K562 (cell line): ENCODE results near the gene BID. TPM values are rescaled to one million over a fixed set of nuclear protein-coding genes. Genes with fewer than 3 reads are reported as not detected.

Experiments used
- ATAC-seq: fragments of 200-7000 bp; cut with Tn5 transposase; 3 replicates; pipeline ENCODE4 v1.9.1; 2020; ENCODE audit warnings: moderate library complexity
- BruUV-seq: library from RNA; stranded (reverse); fragments of 400-500 nt; replicated peaks from 2 replicates; lab custom pipeline; 2021; lab: Mats Ljungman, UMichigan
- CTCF ChIA-PET: fragments of 300-600 bp; formaldehyde crosslinking; extraction: SDS; loops from one replicate; lab custom pipeline; 2021; ENCODE audit warnings: low intra/inter-chr PET ratio; lab: Yijun Ruan, JAX
- POLR2A ChIA-PET: fragments of 300-600, 350-650 bp; sonication (Branson Sonifier 250); formaldehyde crosslinking; extraction: SDS; loops from one replicate; lab custom pipeline; 2021; ENCODE audit warnings: antibody characterized with exemption, inconsistent platforms; lab: Yijun Ruan, JAX
- DNase-seq, 4 experiments: peaks; one replicate each; pipeline versions ENCODE4 v3.0.0 to v3.0.0-alpha.2; 2011 to 2018; ENCODE audit warnings: low spot score in 3 of 4, mixed read lengths in 3 of 4; ENCODE audit errors: extremely low read depth in 1 of 4
- FAIRE-seq: peaks from 2 replicates; lab custom pipeline; 2011; peaks lifted over from hg19 to GRCh38; lab: Jason Lieb, UNC
- H2AFZ ChIP-seq: 2 replicates; pipeline ENCODE4 v1.6.0; 2011; ENCODE audit warnings: low read depth, low read length, control low read depth, inconsistent platforms
- H3K27ac ChIP-seq: fragments of 200-600 bp; 3 replicates; pipeline ENCODE4 v1.8.0; 2011; ENCODE audit warnings: low read depth, mild to moderate bottlenecking, control low read depth, inconsistent platforms, low read length, moderate library complexity, mixed read lengths; ENCODE audit errors: extremely low read depth
- H3K27me3 ChIP-seq, 2 experiments: fragments of 300-600 bp in 1 of 2; 2 replicates in 1 of 2; 3 replicates in 1 of 2; pipeline versions ENCODE4 v1.6.0 to v1.8.0; 2011; ENCODE audit warnings: inconsistent platforms in 2 of 2, low read length in 2 of 2, mild to moderate bottlenecking in 1 of 2, mixed read lengths in 1 of 2, moderate library complexity in 1 of 2; ENCODE audit not compliant: control insufficient read depth in 2 of 2, insufficient read depth in 2 of 2
- H3K36me3 ChIP-seq: fragments of 300-600 bp; 3 replicates; pipeline ENCODE4 v1.8.0; 2011; ENCODE audit warnings: mild to moderate bottlenecking, low read length, inconsistent platforms; ENCODE audit not compliant: control insufficient read depth, insufficient read depth
- H3K4me1 ChIP-seq, 2 experiments: fragments of 200-600 bp in 1 of 2; replicated peaks in 1 of 2; 2 replicates in 1 of 2; 3 replicates in 1 of 2; pipeline versions ENCODE4 v1.5.1 to v1.8.0; 2011; ENCODE audit warnings: inconsistent platforms in 2 of 2, low read length in 2 of 2, mild to moderate bottlenecking in 1 of 2, mixed read lengths in 1 of 2, moderate library complexity in 1 of 2; ENCODE audit not compliant: control insufficient read depth in 2 of 2, insufficient read depth in 2 of 2
- H3K4me2 ChIP-seq: 2 replicates; pipeline ENCODE4 v1.6.1; 2011; ENCODE audit warnings: low read length, control low read depth, inconsistent platforms, mixed read lengths; ENCODE audit not compliant: insufficient read depth
- H3K4me3 ChIP-seq: fragments of 200-600 bp; sonication (generic), shearing (Covaris generic); 2 replicates; pipeline ENCODE4 v1.5.1; 2016; ENCODE audit warnings: control low read depth, inconsistent platforms
- H3K79me2 ChIP-seq: fragments of 200-600 bp; 3 replicates; pipeline ENCODE4 v1.8.0; 2011; ENCODE audit warnings: low read length, inconsistent platforms; ENCODE audit not compliant: control insufficient read depth, insufficient read depth
- H3K9ac ChIP-seq, 2 experiments: 2 replicates each; pipeline versions ENCODE4 v1.6.0 to v1.6.1; 2011; ENCODE audit warnings: low read depth in 2 of 2, low read length in 2 of 2, control low read depth in 1 of 2, inconsistent platforms in 1 of 2, mild to moderate bottlenecking in 1 of 2, mixed read lengths in 1 of 2; ENCODE audit not compliant: insufficient read depth in 1 of 2
- H3K9me1 ChIP-seq: one replicate; pipeline ENCODE4 v1.6.0; 2011; ENCODE audit warnings: inconsistent platforms, mild to moderate bottlenecking, low read length, moderate library complexity; ENCODE audit not compliant: control insufficient read depth, insufficient read depth
- H3K9me3 ChIP-seq: replicated peaks from 2 replicates; pipeline ENCODE4 v1.5.1; 2011; ENCODE audit warnings: low read depth, low read length, inconsistent platforms; ENCODE audit not compliant: control insufficient read depth, insufficient read depth
- H4K20me1 ChIP-seq: replicated peaks from 2 replicates; pipeline ENCODE4 v1.6.1; 2011; ENCODE audit warnings: low read length, inconsistent platforms, mixed read lengths; ENCODE audit not compliant: control insufficient read depth, insufficient read depth
- CBFA2T2 ChIP-seq: fragments of 450-650 bp; conservative IDR thresholded peaks from 2 replicates; pipeline ENCODE4 v1.6.1; 2017; ENCODE audit warnings: mild to moderate bottlenecking
- MAFG ChIP-seq: fragments of 450-650 bp; conservative IDR thresholded peaks from 2 replicates; pipeline ENCODE4 v1.6.1; 2016; ENCODE audit warnings: missing genetic modification characterization, missing compliant biosample characterization
- MEIS2 ChIP-seq: fragments of 450-650 bp; IDR thresholded peaks from 2 replicates; pipeline ENCODE4 v1.6.1; 2014; ENCODE audit warnings: mild to moderate bottlenecking; ENCODE audit not compliant: partially characterized antibody
- NKRF ChIP-seq: fragments of 450-650 bp; IDR thresholded peaks from 2 replicates; pipeline ENCODE4 v1.6.1; 2016; ENCODE audit warnings: borderline replicate concordance
- NR2C1 ChIP-seq, 2 experiments: fragments of 450-650 bp; IDR thresholded peaks; 2 replicates each; pipeline ENCODE4 v1.6.1; 2017; ENCODE audit warnings: mild to moderate bottlenecking in 2 of 2, antibody characterized with exemption in 1 of 2, inconsistent platforms in 1 of 2, missing compliant biosample characterization in 1 of 2, missing genetic modification characterization in 1 of 2
- POLR2H ChIP-seq: IDR thresholded peaks from 2 replicates; pipeline ENCODE4 v1.6.1; 2016; ENCODE audit warnings: missing genetic modification characterization, low read depth, mild to moderate bottlenecking, control low read depth, missing compliant biosample characterization, moderate library complexity
- PRMT5 ChIP-seq: sonication (generic); formaldehyde crosslinking; IDR thresholded peaks from 2 replicates; pipeline ENCODE4 v1.5.0; 2020; ENCODE audit warnings: missing genetic modification reagents
- PTRF ChIP-seq: fragments of 450-650 bp; IDR thresholded peaks from 2 replicates; pipeline ENCODE4 v1.6.1; 2016; ENCODE audit warnings: mild to moderate bottlenecking, missing genetic modification characterization, missing compliant biosample characterization
- SMAD4 ChIP-seq: fragments of 250-450 bp; sonication (Bioruptor Pico); conservative IDR thresholded peaks from 2 replicates; pipeline ENCODE4 v1.8.0; 2021; ENCODE audit warnings: inconsistent platforms, mild to moderate bottlenecking, moderate library complexity
- SMC3 ChIP-seq: conservative IDR thresholded peaks from 2 replicates; pipeline ENCODE4 v1.6.1; 2011; ENCODE audit warnings: low read depth, low read length, improper control_type of control experiment; ENCODE audit not compliant: insufficient read depth
- U2AF2 ChIP-seq: fragments of 200-400 bp; formaldehyde crosslinking; optimal IDR thresholded peaks from 2 replicates; pipeline ENCODE3; 2017; ENCODE audit warnings: low read depth, mild to moderate bottlenecking, low read length
- YY1 ChIP-seq, 3 experiments: IDR thresholded peaks; 2 replicates each; pipeline ENCODE4 v1.6.1; 2011; ENCODE audit warnings: low read length in 2 of 3, mild to moderate bottlenecking in 2 of 3, moderate library complexity in 2 of 3, borderline replicate concordance in 1 of 3, control low read depth in 1 of 3, low read depth in 1 of 3; ENCODE audit not compliant: insufficient read depth in 3 of 3, insufficient replicate concordance in 2 of 3, control insufficient read depth in 1 of 3, insufficient read length in 1 of 3; ENCODE audit errors: extremely low read depth in 1 of 3
- ZFX ChIP-seq: sonication (generic); formaldehyde crosslinking; IDR thresholded peaks from 2 replicates; pipeline ENCODE4 v1.8.0; 2022; ENCODE audit warnings: mild to moderate bottlenecking, missing genetic modification reagents, moderate library complexity
- WGBS: fragments of 100-300 bp; shearing (Covaris generic); methylation state at CpG from one replicate; pipeline ENCODE4 v1.1.6; 2016; ENCODE audit warnings: low coverage, mixed read lengths; ENCODE audit not compliant: insufficient coverage; ENCODE audit errors: missing lambda C conversion rate; 5-methylcytosine and 5-hydroxymethylcytosine counted together
- in situ Hi-C: fragments of 300-500 bp; cut with MboI; formaldehyde crosslinking; loops from 4 replicates; pipeline ENCODE4 v1.15.0; 2018; ENCODE audit warnings: inconsistent platforms, mixed read lengths
- intact Hi-C: fragments of 100-400 bp; cut with micrococcal nuclease; formaldehyde crosslinking; loops from 2 replicates; pipeline ENCODE4 v1.14.2; 2022
- polyA plus RNA-seq, 8 experiments: library from polyadenylated mRNA; depleted of rRNA in 4 of 8; stranded (reverse) in 5 of 8; unstranded in 3 of 8; fragments of >200 nt; fragmentation: Nextera tagmentation in 2 of 8; fragmentation: Illumina TruSeq in 1 of 8; extraction: Ambion mirVana in 2 of 8; extraction: Trizol in 1 of 8; gene quantifications; 2 replicates each; pipeline versions ENCODE4 v1.2.1 to v1.2.3, GENCODE V29; 2011 to 2014; ENCODE audit warnings: inconsistent platforms in 1 of 8, missing spikeins in 1 of 8
- total RNA-seq, 7 experiments: library from RNA; depleted of rRNA in 6 of 7; stranded (reverse); fragments of >200 nt in 6 of 7; fragmentation: Illumina TruSeq in 2 of 7; extraction: Trizol in 2 of 7; gene quantifications; 2 replicates each; pipeline versions ENCODE4 v1.2.1 to v1.2.3, GENCODE V29; 2011 to 2021; ENCODE audit warnings: low replicate concordance in 1 of 7
- TF ChIP-seq, protein P1 (sequence below): sonication (generic); formaldehyde crosslinking; IDR thresholded peaks from 2 replicates; pipeline ENCODE4 v1.8.0; 2022; ENCODE audit warnings: mild to moderate bottlenecking, missing genetic modification reagents
- TF ChIP-seq, protein P2 (sequence below): fragments of 450-650 bp; IDR thresholded peaks from 2 replicates; pipeline ENCODE4 v1.6.1; 2016; ENCODE audit warnings: antibody characterized with exemption

The BID gene
- total and polyA plus RNA-seq, 9 of the 15 experiments (the other 6 are each of a cell fraction or from before 2014, with no cell fraction given) = 5.2 to 209 (median 63.7) TPM

DNA sequence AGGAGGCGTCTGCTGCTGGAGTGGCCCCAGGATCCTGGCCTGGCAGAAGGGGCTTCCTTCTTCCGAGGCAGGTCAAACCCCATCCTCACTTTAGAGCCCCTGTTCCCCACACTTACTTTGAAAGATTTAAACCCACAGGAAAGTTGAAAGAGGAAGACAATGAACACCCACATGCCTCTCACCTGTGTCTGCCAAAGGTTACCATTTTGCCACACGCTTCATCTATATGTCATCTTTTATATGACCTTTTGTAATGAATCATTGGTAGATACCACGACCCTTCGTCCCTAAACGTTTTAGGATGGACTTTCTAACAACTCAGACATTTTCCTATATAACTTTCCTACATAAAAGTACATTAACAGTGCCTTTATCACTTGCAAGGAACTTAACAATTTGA lies 39.8 kb upstream of the BID start:
- WGBS = 72% methylated on average over 6 of the region's 6 CpGs
- Histone ChIP-seq H3K9ac (no peak overlapping the region), H3K79me2 (no peaks in the 10 kb centered on the region), H3K9me3 (no peaks in the 10 kb centered on the region), H3K4me3 (no peak overlapping the region), H3K4me1 (peaks cover 0 to 12% of the 10 kb centered on the region in 2 experiments; a peak in 1 of 5 replicates), H3K27me3 (no peaks in the 10 kb centered on the region), H4K20me1 (0 out of 2 replicates have a peak, but pooled peaks cover 4% of the 10 kb centered on the region), H3K36me3 (peaks cover 12% of the 10 kb centered on the region; the same call in 1 of the 3 replicates), H3K27ac (no peak overlapping the region), H3K9me1 (no peaks in the 10 kb centered on the region), H3K4me2 (no peak overlapping the region), H2AFZ (no peak overlapping the region)
- DNase-seq = no peak
- FAIRE-seq = no peak
- no TSS peak for BruUV-seq
- ChIA-PET POLR2A (interaction anchor here (0.6 kb wide), 1 partner anchor 11 kb away, joined by 3 read pairs; no protein-coding TSS in a partner anchor), CTCF (no interaction called here)
- in situ Hi-C loops (no loop called here), intact Hi-C loops (no loop called here)
- no peak for ATAC-seq
- TF ChIP-seq YY1 (IDR thresholded peaks at IDR 0.05; ENCODE audit: borderline replicate concordance in 1 of 3, control insufficient read depth in 1 of 3, extremely low read depth in 1 of 3, insufficient read depth in 3 of 3, insufficient read length in 1 of 3, insufficient replicate concordance in 2 of 3, low read depth in 1 of 3, low read length in 2 of 3) = no peak
- TF ChIP-seq SMAD4 (CRISPR knock-in tag) = no peak
- TF ChIP-seq PTRF (tag) = no peak
- TF ChIP-seq MAFG = no peak
- no peak for TF ChIP-seq POLR2H (tag)
- no peak for TF ChIP-seq ZFX (CRISPR knock-in tag)
- TF ChIP-seq, protein P1, sequence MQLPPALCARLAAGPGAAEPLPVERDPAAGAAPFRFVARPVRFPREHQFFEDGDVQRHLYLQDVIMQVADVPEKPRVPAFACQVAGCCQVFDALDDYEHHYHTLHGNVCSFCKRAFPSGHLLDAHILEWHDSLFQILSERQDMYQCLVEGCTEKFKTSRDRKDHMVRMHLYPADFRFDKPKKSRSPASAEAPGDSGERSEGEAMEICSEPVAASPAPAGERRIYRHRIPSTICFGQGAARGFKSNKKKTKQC (CRISPR knock-in tag) = no peak
- TF ChIP-seq MEIS2 = no peak
- no peak for TF ChIP-seq SMC3
- no peak for TF ChIP-seq CBFA2T2
- TF ChIP-seq NR2C1 (IDR thresholded peaks at IDR 0.05) = no peak
- TF ChIP-seq NR2C1 (tag; IDR thresholded peaks at IDR 0.05) = no peak
- TF ChIP-seq, protein P2, sequence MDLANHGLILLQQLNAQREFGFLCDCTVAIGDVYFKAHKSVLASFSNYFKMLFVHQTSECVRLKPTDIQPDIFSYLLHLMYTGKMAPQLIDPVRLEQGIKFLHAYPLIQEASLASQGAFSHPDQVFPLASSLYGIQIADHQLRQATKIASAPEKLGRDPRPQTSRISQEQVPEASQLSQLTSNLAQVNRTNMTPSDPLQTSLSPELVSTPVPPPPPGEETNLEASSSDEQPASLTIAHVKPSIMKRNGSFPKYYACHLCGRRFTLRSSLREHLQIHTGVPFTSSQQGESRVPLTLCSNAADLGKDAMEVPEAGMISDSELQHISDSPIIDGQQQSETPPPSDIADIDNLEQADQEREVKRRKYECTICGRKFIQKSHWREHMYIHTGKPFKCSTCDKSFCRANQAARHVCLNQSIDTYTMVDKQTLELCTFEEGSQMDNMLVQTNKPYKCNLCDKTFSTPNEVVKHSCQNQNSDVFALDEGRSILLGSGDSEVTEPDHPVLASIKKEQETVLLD = no peak
- TF ChIP-seq PRMT5 (CRISPR knock-in tag) = no peak
- TF ChIP-seq NKRF = no peak
- no peak for TF ChIP-seq U2AF2
